ENCODE data around the gene TMEM233.

Gene TMEM233

GRCh38 chr12:119593578-119594398, at the start of gene TMEM233:
Gene TMEM233 (plus strand): TSS chr12:119593774. CDS start chr12:119593849, 75 bp downstream.
- DNase-seq, result no peak

GRCh38 chr12:119544765-119545625, 48.6 kb upstream of the TMEM233 start:
- DNase-seq, result peak in 1 of 2 experiments; percentile 50

- DNase-seq, result no peak
These were observed 47.2 kb upstream of the TMEM233 start for GRCh38 chr12:119546340-119546739.

- no peak for DNase-seq
These were observed 46.6 kb upstream of the TMEM233 start for GRCh38 chr12:119547001-119547400.

- DNase-seq, result no peak
These were observed 36.7 kb upstream of the TMEM233 start for GRCh38 chr12:119556854-119557253.

GRCh38 chr12:119565404-119565803, 28.2 kb upstream of the TMEM233 start:
- no peak for DNase-seq

- no peak for DNase-seq
These were observed 22.8 kb upstream of the TMEM233 start for GRCh38 chr12:119570771-119571170.

GRCh38 chr12:119573086-119573485, 20.5 kb upstream of the TMEM233 start:
- no peak for DNase-seq

- no peak for DNase-seq
These were observed 19.3 kb upstream of the TMEM233 start for GRCh38 chr12:119574255-119574654.

- DNase-seq, result no peak
These were observed 17.3 kb upstream of the TMEM233 start for GRCh38 chr12:119576118-119576810.

GRCh38 chr12:119576915-119577314, 16.7 kb upstream of the TMEM233 start:
- no peak for DNase-seq

- DNase-seq, result no peak
These were observed 15.5 kb upstream of the TMEM233 start for GRCh38 chr12:119578112-119578511.

- DNase-seq, result no peak
These were observed 4.5 kb upstream of the TMEM233 start for GRCh38 chr12:119589097-119589496.

GRCh38 chr12:119589634-119590033, 3.9 kb upstream of the TMEM233 start:
- no peak for DNase-seq

GRCh38 chr12:119592232-119592631, 1.3 kb upstream of the TMEM233 start:
- no peak for DNase-seq

GRCh38 chr12:119594399-119594730, 791 bp downstream of the TMEM233 start:
- DNase-seq, result no peak

GRCh38 chr12:119594772-119595445, 1.3 kb downstream of the TMEM233 start:
- DNase-seq, result no peak

GRCh38 chr12:119598159-119598558, 4.6 kb downstream of the TMEM233 start:
- no peak for DNase-seq

GRCh38 chr12:119601877-119602733, 8.5 kb downstream of the TMEM233 start:
- DNase-seq, result no peak

- DNase-seq, result no peak
These were observed 9.1 kb downstream of the TMEM233 start for GRCh38 chr12:119602734-119603094.

GRCh38 chr12:119603767-119604166, 10.2 kb downstream of the TMEM233 start:
- no peak for DNase-seq

GRCh38 chr12:119609358-119609757, 15.8 kb downstream of the TMEM233 start:
- no peak for DNase-seq
